ENCODE measurements around the gene ZCCHC4.

DNA sequence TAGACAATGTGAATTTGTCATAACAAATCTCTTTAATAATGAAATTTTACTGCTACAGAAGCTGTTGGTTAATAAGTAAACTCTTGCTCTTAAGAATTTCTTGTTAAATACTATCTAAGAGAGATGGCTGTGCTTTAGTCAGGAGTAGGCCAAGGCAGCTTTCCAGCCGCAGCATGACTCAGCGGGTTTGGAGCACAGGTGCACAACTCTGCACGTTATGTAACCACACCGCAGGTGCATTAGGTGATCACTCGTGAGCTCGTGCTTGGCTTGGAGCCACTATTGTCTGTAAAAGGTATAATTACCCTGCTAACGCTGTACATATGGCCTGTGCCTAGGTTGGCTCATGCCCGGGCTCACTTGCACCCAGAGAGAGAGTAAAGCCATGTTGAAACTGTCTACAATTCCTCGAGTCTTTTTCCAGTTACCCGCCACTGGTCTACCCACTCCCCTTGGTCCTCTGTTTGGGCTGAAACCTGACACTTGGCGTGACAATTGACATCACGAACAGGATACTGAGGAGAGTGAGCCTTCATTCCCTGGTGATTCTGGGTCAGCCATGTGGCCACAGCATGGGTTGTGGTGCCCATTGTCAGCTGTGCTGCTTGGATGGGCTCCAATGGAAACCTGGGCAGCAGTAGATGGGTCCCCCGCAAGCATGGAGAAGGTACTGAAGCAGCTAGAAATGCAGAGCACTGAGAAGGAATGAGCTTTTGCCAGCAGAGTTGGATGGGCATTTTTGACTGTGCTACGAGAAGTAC, 46.1 kb downstream of the ZCCHC4 start:
- TF ChIP-seq, protein P1, sequence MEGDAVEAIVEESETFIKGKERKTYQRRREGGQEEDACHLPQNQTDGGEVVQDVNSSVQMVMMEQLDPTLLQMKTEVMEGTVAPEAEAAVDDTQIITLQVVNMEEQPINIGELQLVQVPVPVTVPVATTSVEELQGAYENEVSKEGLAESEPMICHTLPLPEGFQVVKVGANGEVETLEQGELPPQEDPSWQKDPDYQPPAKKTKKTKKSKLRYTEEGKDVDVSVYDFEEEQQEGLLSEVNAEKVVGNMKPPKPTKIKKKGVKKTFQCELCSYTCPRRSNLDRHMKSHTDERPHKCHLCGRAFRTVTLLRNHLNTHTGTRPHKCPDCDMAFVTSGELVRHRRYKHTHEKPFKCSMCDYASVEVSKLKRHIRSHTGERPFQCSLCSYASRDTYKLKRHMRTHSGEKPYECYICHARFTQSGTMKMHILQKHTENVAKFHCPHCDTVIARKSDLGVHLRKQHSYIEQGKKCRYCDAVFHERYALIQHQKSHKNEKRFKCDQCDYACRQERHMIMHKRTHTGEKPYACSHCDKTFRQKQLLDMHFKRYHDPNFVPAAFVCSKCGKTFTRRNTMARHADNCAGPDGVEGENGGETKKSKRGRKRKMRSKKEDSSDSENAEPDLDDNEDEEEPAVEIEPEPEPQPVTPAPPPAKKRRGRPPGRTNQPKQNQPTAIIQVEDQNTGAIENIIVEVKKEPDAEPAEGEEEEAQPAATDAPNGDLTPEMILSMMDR (IDR thresholded peaks at IDR 0.05): no peak
- TF ChIP-seq POLR2A (IDR thresholded peaks at IDR 0.05): no peak
